Suprapubic skin (tissue), 3 donors: ENCODE results near the gene ASS1.

ENCODE experiments used
- EP300 ChIP-seq: sonication (generic); formaldehyde crosslinking; IDR thresholded peaks from one replicate; pipeline ENCODE4 v1.6.1; 2017; ENCODE audit warnings: antibody characterized with exemption
- POLR2A ChIP-seq, 2 donors: fragments of 450-650 bp; IDR thresholded peaks; one replicate each; pipeline ENCODE4 v1.6.1; 2017; ENCODE audit warnings: antibody characterized with exemption in 2 of 2, mild to moderate bottlenecking in 2 of 2, moderate library complexity in 2 of 2
- TF ChIP-seq, protein P1 (sequence below), 2 donors: fragments of 200-600 bp in 1 of 2; fragments of 450-650 bp in 1 of 2; sonication (generic) in 1 of 2; IDR thresholded peaks; one replicate each; pipeline ENCODE4 v1.5.1; 2016 to 2019; ENCODE audit warnings: antibody characterized with exemption in 2 of 2, mild to moderate bottlenecking in 1 of 2, moderate library complexity in 1 of 2

GRCh38 chr9:130484362-130485072 is 39.8 kb downstream of the ASS1 start:
- TF ChIP-seq, protein P1, sequence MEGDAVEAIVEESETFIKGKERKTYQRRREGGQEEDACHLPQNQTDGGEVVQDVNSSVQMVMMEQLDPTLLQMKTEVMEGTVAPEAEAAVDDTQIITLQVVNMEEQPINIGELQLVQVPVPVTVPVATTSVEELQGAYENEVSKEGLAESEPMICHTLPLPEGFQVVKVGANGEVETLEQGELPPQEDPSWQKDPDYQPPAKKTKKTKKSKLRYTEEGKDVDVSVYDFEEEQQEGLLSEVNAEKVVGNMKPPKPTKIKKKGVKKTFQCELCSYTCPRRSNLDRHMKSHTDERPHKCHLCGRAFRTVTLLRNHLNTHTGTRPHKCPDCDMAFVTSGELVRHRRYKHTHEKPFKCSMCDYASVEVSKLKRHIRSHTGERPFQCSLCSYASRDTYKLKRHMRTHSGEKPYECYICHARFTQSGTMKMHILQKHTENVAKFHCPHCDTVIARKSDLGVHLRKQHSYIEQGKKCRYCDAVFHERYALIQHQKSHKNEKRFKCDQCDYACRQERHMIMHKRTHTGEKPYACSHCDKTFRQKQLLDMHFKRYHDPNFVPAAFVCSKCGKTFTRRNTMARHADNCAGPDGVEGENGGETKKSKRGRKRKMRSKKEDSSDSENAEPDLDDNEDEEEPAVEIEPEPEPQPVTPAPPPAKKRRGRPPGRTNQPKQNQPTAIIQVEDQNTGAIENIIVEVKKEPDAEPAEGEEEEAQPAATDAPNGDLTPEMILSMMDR (IDR thresholded peaks at IDR 0.05), result no peak
- TF ChIP-seq EP300 (no peak), POLR2A (IDR thresholded peaks at IDR 0.05) (no peak)
